Neural cell (in vitro differentiated cells): Measurements from ENCODE around the gene SIX1. TPM values are rescaled to one million over a fixed set of nuclear protein-coding genes. Genes with fewer than 3 reads are reported as not detected.

Experiments used
- H2AFZ ChIP-seq: fragments of 200-600, 300-800 bp; sonication (generic), shearing (Covaris generic); 2 replicates; pipeline ENCODE4 v1.6.0; 2014; ENCODE audit warnings: low read depth, mild to moderate bottlenecking, antibody characterized with exemption, low read length, moderate library complexity
- H3F3A ChIP-seq: fragments of 200-600 bp; shearing (Covaris generic); 2 replicates; pipeline ENCODE4 v1.6.1; 2016; ENCODE audit warnings: mild to moderate bottlenecking, moderate library complexity, mixed read lengths, antibody characterized with exemption, low read length; ENCODE audit not compliant: insufficient read depth, poor library complexity, severe bottlenecking
- H3K27ac ChIP-seq: fragments of 200-600, 300-800 bp; sonication (generic), shearing (Covaris generic); 2 replicates; pipeline ENCODE4 v1.5.1; 2014; ENCODE audit warnings: mild to moderate bottlenecking, low read length, moderate library complexity
- H3K27me3 ChIP-seq: fragments of 300-800, 200-600 bp; sonication (generic), shearing (Covaris generic); 2 replicates; pipeline ENCODE4 v1.6.0; 2014; ENCODE audit warnings: mild to moderate bottlenecking, low read depth, low read length, moderate library complexity; ENCODE audit not compliant: insufficient read depth
- H3K36me3 ChIP-seq: fragments of 300-800, 200-600 bp; sonication (generic), shearing (Covaris generic); 2 replicates; pipeline ENCODE4 v1.5.1; 2014; ENCODE audit warnings: mild to moderate bottlenecking, antibody characterized with exemption, low read length, moderate library complexity; ENCODE audit not compliant: insufficient read depth
- H3K4me2 ChIP-seq: fragments of 300-800, 200-600 bp; sonication (generic), shearing (Covaris generic); 2 replicates; pipeline ENCODE4 v1.6.0; 2014; ENCODE audit warnings: mild to moderate bottlenecking, low read length
- H3K4me3 ChIP-seq: fragments of 300-800, 200-600 bp; sonication (generic), shearing (Covaris generic); 2 replicates; pipeline ENCODE4 v1.5.1; 2014; ENCODE audit warnings: mild to moderate bottlenecking, low read length, moderate library complexity
- H3K79me2 ChIP-seq: fragments of 200-600 bp; shearing (Covaris generic); replicated peaks from 2 replicates; pipeline ENCODE4 v1.6.0; 2014; ENCODE audit warnings: mild to moderate bottlenecking, low read length, moderate library complexity; ENCODE audit not compliant: insufficient read depth
- H3K9ac ChIP-seq: fragments of 300-800, 200-600 bp; sonication (generic), shearing (Covaris generic); 2 replicates; pipeline ENCODE4 v1.6.1; 2016; ENCODE audit warnings: mild to moderate bottlenecking, low read length, mixed read lengths
- H3K9me2 ChIP-seq: fragments of 200-600 bp; shearing (Covaris generic); 2 replicates; pipeline ENCODE4 v1.6.1; 2016; ENCODE audit warnings: mild to moderate bottlenecking, low read length, mixed read lengths; ENCODE audit not compliant: insufficient read depth
- H3K9me3 ChIP-seq: fragments of 200-600, 300-800 bp; sonication (generic), shearing (Covaris generic); 2 replicates; pipeline ENCODE4 v1.6.1; 2016; ENCODE audit warnings: mild to moderate bottlenecking, mixed run types, low read length, moderate library complexity, mixed read lengths
- H4K20me1 ChIP-seq: fragments of 200-600 bp; shearing (Covaris generic); 2 replicates; pipeline ENCODE4 v1.6.1; 2016; ENCODE audit warnings: mild to moderate bottlenecking, mixed run types; ENCODE audit not compliant: insufficient read depth
- CTCF ChIP-seq: fragments of 450-650 bp; IDR thresholded peaks from 2 replicates; pipeline ENCODE4 v1.5.1; 2014; ENCODE audit warnings: antibody characterized with exemption, mild to moderate bottlenecking, moderate library complexity; ENCODE audit not compliant: poor library complexity, severe bottlenecking
- EP300 ChIP-seq: fragments of 450-650 bp; conservative IDR thresholded peaks from 2 replicates; pipeline ENCODE4 v1.6.1; 2014; ENCODE audit warnings: antibody characterized with exemption, mild to moderate bottlenecking, moderate library complexity; ENCODE audit not compliant: poor library complexity, severe bottlenecking
- EZH2 ChIP-seq: fragments of 200-600, 300-800 bp; shearing (Covaris generic), sonication (generic); IDR thresholded peaks from 2 replicates; pipeline ENCODE4 v1.6.1; 2014; ENCODE audit warnings: antibody characterized with exemption, low read length, borderline replicate concordance, mild to moderate bottlenecking; ENCODE audit not compliant: insufficient read depth, poor library complexity, severe bottlenecking
- MXI1 ChIP-seq: fragments of 450-650 bp; conservative IDR thresholded peaks from 2 replicates; pipeline ENCODE4 v1.6.1; 2014; ENCODE audit warnings: antibody characterized with exemption, mild to moderate bottlenecking; ENCODE audit not compliant: poor library complexity, severe bottlenecking
- POLR2AphosphoS5 ChIP-seq: IDR thresholded peaks from 2 replicates; pipeline ENCODE4 v1.6.1; 2012
- RAD21 ChIP-seq: fragments of 450-650 bp; conservative IDR thresholded peaks from 2 replicates; pipeline ENCODE4 v1.6.1; 2014; ENCODE audit warnings: antibody characterized with exemption, mild to moderate bottlenecking, moderate library complexity
- REST ChIP-seq: IDR thresholded peaks from 2 replicates; pipeline ENCODE4 v1.6.1; 2012; ENCODE audit warnings: borderline replicate concordance
- SMC3 ChIP-seq: fragments of 450-650 bp; conservative IDR thresholded peaks from 2 replicates; pipeline ENCODE4 v1.6.1; 2014; ENCODE audit warnings: antibody characterized with exemption, mild to moderate bottlenecking, moderate library complexity; ENCODE audit not compliant: poor library complexity
- TAF1 ChIP-seq: IDR thresholded peaks from 2 replicates; pipeline ENCODE4 v1.6.1; 2012; ENCODE audit warnings: low read depth
- polyA plus RNA-seq: library from polyadenylated mRNA; depleted of rRNA; stranded (reverse); fragments of >200 nt; gene quantifications from 2 replicates; pipeline ENCODE4 v1.2.3, GENCODE V29; 2014

The SIX1 gene
- polyA plus RNA-seq, 1 donor from 2014 or later = not detected

GRCh38 chr14:60616461-60616959, 32.8 kb downstream of the SIX1 start:
- no peaks in the 10 kb centered on the region for H3K27me3 ChIP-seq
- no peak overlapping the region for H3K4me3 ChIP-seq
- no peaks in the 10 kb centered on the region for H3K79me2 ChIP-seq
- TF ChIP-seq POLR2AphosphoS5 (no peak), RAD21 (no peak), MXI1 (no peak), TAF1 (no peak), EP300 (no peak), SMC3 (no peak)
- no peak overlapping the region for H3K27ac ChIP-seq
- no peaks in the 10 kb centered on the region for H3K9me3 ChIP-seq
- no peaks in the 10 kb centered on the region for H3K36me3 ChIP-seq
- no peak overlapping the region for H3K9ac ChIP-seq
- no peaks in the 10 kb centered on the region for H3K9me2 ChIP-seq
- H2AFZ ChIP-seq = no peak overlapping the region
- no peak overlapping the region for H3K4me2 ChIP-seq
- H3F3A ChIP-seq = no peaks in the 10 kb centered on the region
- no peaks in the 10 kb centered on the region for H4K20me1 ChIP-seq

GRCh38 chr14:60602291-60602690, 47.0 kb downstream of the SIX1 start:
- Histone ChIP-seq H3K4me3 (no peak overlapping the region), H3K9me3 (no peaks in the 10 kb centered on the region), H4K20me1 (no peaks in the 10 kb centered on the region)

GRCh38 chr14:60599727-60600126, 49.5 kb downstream of the SIX1 start:
- H3K9me3 ChIP-seq = no peaks in the 10 kb centered on the region
- no peaks in the 10 kb centered on the region for H3K27me3 ChIP-seq
- TF ChIP-seq RAD21 (no peak), POLR2AphosphoS5 (no peak), SMC3 (no peak), MXI1 (no peak), EP300 (no peak), CTCF (no peak), EZH2 (no peak), REST (no peak), TAF1 (no peak)
- no peaks in the 10 kb centered on the region for H3F3A ChIP-seq
- H3K4me3 ChIP-seq = no peak overlapping the region
- H3K36me3 ChIP-seq = no peaks in the 10 kb centered on the region
- no peak overlapping the region for H3K27ac ChIP-seq
- no peak overlapping the region for H3K9ac ChIP-seq
- H3K79me2 ChIP-seq = no peaks in the 10 kb centered on the region
- H3K4me2 ChIP-seq = no peak overlapping the region
- H2AFZ ChIP-seq = no peak overlapping the region
- H3K9me2 ChIP-seq = no peaks in the 10 kb centered on the region
- H4K20me1 ChIP-seq = no peaks in the 10 kb centered on the region

More at GRCh38 chr14:60602291-60602690, 47.0 kb downstream of the SIX1 start:
- no peak overlapping the region for H3K27ac ChIP-seq
- H3K79me2 ChIP-seq = no peaks in the 10 kb centered on the region
- TF ChIP-seq RAD21 (no peak), SMC3 (no peak), TAF1 (no peak)
- H3F3A ChIP-seq = no peaks in the 10 kb centered on the region
- H3K9ac ChIP-seq = no peak overlapping the region
- no peak overlapping the region for H2AFZ ChIP-seq
- H3K36me3 ChIP-seq = no peaks in the 10 kb centered on the region
- H3K9me2 ChIP-seq = no peaks in the 10 kb centered on the region
- H3K27me3 ChIP-seq = no peaks in the 10 kb centered on the region
- H3K4me2 ChIP-seq = no peak overlapping the region
